GM21528 (cell line): Measurements from ENCODE around the gene PDE9A.

Source experiments
- ATAC-seq: cut with Tn5 transposase; IDR thresholded peaks from one replicate; pipeline ENCODE4 v1.9.1; 2021; ENCODE audit warnings: mild to moderate bottlenecking, moderate library complexity; ENCODE audit not compliant: unreplicated experiment, low FRiP score

PDE9A gene

GRCh38 chr21:42670058-42670880, 16.8 kb downstream of the PDE9A start:
- ATAC-seq, result no peak

DNA sequence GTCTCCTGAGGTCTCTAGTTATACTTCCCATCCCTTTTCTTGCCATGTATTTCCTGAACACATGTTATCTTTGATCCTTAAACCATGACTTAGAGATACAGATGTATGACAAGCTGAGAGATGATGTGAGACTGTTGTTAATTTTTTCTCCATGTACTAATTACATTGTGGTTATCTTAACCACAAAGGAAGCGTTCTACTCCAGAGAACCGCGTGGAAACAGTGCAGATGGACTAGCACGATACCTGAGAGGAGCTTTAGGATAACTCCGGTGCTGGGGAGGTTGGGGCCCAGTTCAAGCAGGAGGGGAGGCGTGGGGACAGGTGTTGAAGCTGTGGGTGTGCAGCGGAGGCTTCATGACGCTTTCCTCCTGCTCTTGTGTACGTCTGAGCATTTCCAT, 17.5 kb downstream of the PDE9A start:
- no peak for ATAC-seq

DNA sequence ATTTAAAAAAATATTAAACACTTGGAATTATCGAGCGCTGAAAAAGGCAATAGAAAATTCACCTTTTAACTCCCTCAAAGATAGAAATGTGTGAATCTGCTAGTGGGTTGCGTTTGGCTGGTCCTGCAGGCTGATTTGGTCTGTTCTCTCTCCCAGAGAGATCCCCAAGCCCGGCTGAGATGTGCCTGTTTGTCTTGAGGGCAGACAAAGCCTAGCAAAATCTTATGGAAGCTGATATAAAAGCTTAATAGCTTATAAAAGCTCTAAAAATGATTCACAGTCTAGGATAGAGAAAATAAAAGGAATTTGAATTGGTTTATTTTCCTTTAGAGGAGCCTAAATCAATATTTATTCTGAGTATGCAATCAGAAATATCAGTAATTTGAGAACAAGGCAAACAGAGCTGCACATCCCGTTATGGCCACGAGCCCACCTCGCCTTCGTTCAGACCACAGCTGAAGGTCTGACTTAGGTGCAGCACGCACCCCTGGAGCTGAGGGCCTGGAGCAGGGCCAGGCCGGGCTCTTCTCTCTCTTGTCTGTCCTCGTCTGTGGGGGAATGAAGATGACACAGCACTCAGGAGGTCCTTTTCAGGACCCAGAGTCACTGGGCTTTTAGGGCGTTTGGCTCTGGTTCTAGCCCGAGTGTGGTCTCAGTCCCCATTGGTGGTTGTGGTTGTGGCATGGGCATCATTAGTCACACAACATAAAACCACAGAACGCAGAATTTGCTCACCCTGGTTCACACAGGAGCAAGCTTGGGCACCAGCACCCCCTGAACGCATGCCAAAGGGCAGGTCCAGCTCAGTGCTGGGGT, 18.6 kb downstream of the PDE9A start:
- ATAC-seq, result no peak

GRCh38 chr21:42672699-42673458, 19.5 kb downstream of the PDE9A start:
- ATAC-seq, result no peak

GRCh38 chr21:42673633-42674328, 20.4 kb downstream of the PDE9A start:
- ATAC-seq, result no peak

- ATAC-seq, result no peak
Measured at GRCh38 chr21:42674351-42674940, 21.0 kb downstream of the PDE9A start.

DNA sequence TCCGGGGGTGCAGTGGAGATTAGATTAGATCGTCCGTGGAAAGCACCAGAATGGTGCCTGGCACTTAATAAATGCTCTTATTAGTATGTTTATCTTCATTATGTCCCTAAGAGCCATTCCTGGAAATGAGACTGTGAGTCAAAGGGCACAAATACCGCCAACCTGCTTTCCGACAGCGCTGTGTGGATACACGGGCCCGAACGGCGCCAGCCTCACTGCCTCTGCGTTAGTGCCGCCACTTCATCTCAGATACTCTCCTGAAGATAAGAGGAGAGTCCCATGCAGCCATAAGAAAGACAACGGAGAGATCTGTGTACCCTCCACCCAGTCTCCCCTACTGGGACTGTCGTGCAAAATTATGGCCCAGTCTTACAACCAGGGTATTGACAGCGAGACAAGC, 22.0 kb downstream of the PDE9A start:
- no peak for ATAC-seq

- no peak for ATAC-seq
Measured at GRCh38 chr21:42676808-42677207, 23.4 kb downstream of the PDE9A start.

GRCh38 chr21:42677339-42678321, 24.2 kb downstream of the PDE9A start:
- ATAC-seq, result no peak

DNA sequence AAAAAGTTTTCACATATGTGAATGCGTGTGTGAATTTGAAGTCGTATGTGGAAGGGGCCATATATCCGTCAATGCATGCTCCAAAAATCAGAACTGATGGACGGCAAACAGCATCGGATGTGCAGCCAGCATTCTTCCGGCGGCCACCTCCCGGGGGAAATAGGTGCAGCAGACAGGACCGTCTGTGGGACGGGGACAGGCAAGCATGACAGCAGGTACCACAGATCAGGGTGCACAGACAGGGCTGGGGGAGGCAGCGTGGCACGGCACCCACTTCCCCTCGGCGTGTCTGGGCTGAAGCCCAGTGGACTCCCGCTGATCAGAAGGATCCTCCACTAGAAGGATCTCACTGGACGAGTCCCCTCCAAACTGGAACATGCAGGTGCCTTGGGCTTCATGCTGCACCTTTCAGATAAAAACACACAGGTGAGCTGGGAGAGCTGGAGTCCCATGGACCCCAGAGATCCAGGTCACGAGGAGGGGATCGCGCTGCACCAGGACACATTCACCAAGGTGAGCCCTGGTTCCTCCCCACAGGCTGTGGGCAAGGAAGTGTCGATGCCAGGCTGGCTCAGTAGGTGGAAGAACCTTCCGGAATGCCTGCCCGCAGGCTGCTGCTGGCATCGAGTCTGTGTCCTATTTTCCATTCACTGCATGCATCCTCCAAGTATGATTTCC, 25.3 kb downstream of the PDE9A start:
- no peak for ATAC-seq

- no peak for ATAC-seq
Measured at GRCh38 chr21:42679319-42680057, 26.1 kb downstream of the PDE9A start.

- no peak for ATAC-seq
Measured at GRCh38 chr21:42680058-42680330, 26.6 kb downstream of the PDE9A start.

DNA sequence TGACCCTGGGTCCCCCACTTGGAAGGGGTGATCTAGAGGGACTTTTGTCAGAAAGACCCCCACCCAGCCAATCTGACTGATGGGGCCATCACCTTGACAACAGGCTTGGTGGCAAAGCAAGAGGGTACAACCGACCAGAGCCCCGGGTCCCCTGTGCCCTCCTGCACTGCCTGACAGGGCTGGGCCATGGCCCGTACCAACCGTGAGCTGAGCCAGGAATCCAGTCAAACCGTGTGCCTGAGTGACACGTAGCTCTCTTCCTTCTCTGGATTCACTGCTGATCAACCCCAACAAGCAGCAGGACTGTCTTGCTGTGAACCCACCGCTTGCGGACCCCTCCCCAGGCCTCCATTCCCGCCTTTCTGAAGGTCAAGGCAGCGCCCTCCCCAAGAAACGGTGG, 27.0 kb downstream of the PDE9A start:
- ATAC-seq, result no peak

GRCh38 chr21:42681296-42682206, 28.1 kb downstream of the PDE9A start:
- no peak for ATAC-seq

GRCh38 chr21:42682661-42683210, 29.3 kb downstream of the PDE9A start:
- no peak for ATAC-seq

GRCh38 chr21:42683371-42684108, 30.1 kb downstream of the PDE9A start:
- no peak for ATAC-seq
